Measurements from ENCODE around the gene E2F8. TPM values are rescaled to one million over a fixed set of nuclear protein-coding genes. Genes with fewer than 3 reads are reported as not detected.

E2F8 gene
- total and polyA plus RNA-seq, 2 donors (not counting 1 experiment from before 2014, with no cell fraction given), result 0.22 to 0.24 TPM

GRCh38 chr11:19229671-19230070 is 11.1 kb downstream of the E2F8 start:
- no peak for ATAC-seq (ENCODE audit: low read depth)
- no peak for DNase-seq
- Mint-ChIP-seq H3K9me3 (ENCODE audit: insufficient read depth) (no peaks in the 10 kb centered on the region), H3K4me3 (no peak overlapping the region), H3K27ac (no peak overlapping the region), H3K27me3 (no peaks in the 10 kb centered on the region), H3K4me1 (no peaks in the 10 kb centered on the region)
- Histone ChIP-seq H3K36me3 (replicated peaks in 1 of 2; ENCODE audit: control extremely low read depth in 1 of 2, control insufficient read depth in 1 of 2, extremely low read depth in 1 of 2, insufficient read depth in 2 of 2, low read length in 1 of 2) (no peaks in the 10 kb centered on the region), H3K4me2 (replicated peaks; ENCODE audit: low read depth, low read length, poor library complexity, severe bottlenecking) (no peak overlapping the region), H4K20me1 (ENCODE audit: control insufficient read depth, insufficient read depth, low read length, poor library complexity, severe bottlenecking) (no peaks in the 10 kb centered on the region), H3K9me3 (ENCODE audit: control extremely low read depth in 1 of 3, control insufficient read depth in 2 of 3, insufficient read depth in 1 of 3, low read length in 2 of 3) (no peaks in the 10 kb centered on the region), H3K9ac (ENCODE audit: low read length) (no peak overlapping the region), H2AFZ (ENCODE audit: insufficient read depth, low read depth, low read length, poor library complexity, severe bottlenecking) (no peak overlapping the region), H3K4me3 (ENCODE audit: control extremely low read depth in 1 of 5, extremely low read depth in 1 of 5, insufficient read depth in 1 of 5, low read depth in 2 of 5, low read length in 4 of 5) (no peak overlapping the region), H3K27ac (ENCODE audit: low read length in 2 of 2) (no peak overlapping the region), H3K27me3 (replicated peaks in 1 of 4; ENCODE audit: control extremely low read depth in 1 of 4, control insufficient read depth in 3 of 4, insufficient read depth in 4 of 4, low read length in 3 of 4) (no peaks in the 10 kb centered on the region), H3K4me1 (ENCODE audit: control insufficient read depth in 2 of 2, insufficient read depth in 2 of 2, low read length in 2 of 2) (no peaks in the 10 kb centered on the region), H3K79me2 (ENCODE audit: control insufficient read depth, insufficient read depth, low read length) (no peaks in the 10 kb centered on the region)
- WGBS (ENCODE audit: insufficient coverage), result 93% methylated on average over 3 of the region's 5 CpGs
- ChIA-PET CTCF (interaction anchor here (1.1 kb wide), 1 partner anchor 153 kb away, joined by 4 read pairs; no protein-coding TSS in a partner anchor), POLR2A (no interaction called here)
- intact Hi-C loops (cut with micrococcal nuclease), result no loop called here
- no peak for TF ChIP-seq CTCF (IDR thresholded peaks at IDR 0.05)

- WGBS (ENCODE audit: insufficient coverage), result no CpG with 5 or more reads among the region's 3 CpGs
- Histone ChIP-seq H3K27ac (ENCODE audit: low read length in 2 of 2) (no peak overlapping the region), H3K27me3 (replicated peaks in 1 of 4; ENCODE audit: control extremely low read depth in 1 of 4, control insufficient read depth in 3 of 4, insufficient read depth in 4 of 4, low read length in 3 of 4) (no peaks in the 10 kb centered on the region), H3K4me2 (replicated peaks; ENCODE audit: low read depth, low read length, poor library complexity, severe bottlenecking) (no peak overlapping the region), H4K20me1 (ENCODE audit: control insufficient read depth, insufficient read depth, low read length, poor library complexity, severe bottlenecking) (no peaks in the 10 kb centered on the region), H3K9ac (ENCODE audit: low read length) (no peak overlapping the region), H2AFZ (ENCODE audit: insufficient read depth, low read depth, low read length, poor library complexity, severe bottlenecking) (no peak overlapping the region), H3K36me3 (replicated peaks in 1 of 2; ENCODE audit: control extremely low read depth in 1 of 2, control insufficient read depth in 1 of 2, extremely low read depth in 1 of 2, insufficient read depth in 2 of 2, low read length in 1 of 2) (no peaks in the 10 kb centered on the region), H3K4me1 (ENCODE audit: control insufficient read depth in 2 of 2, insufficient read depth in 2 of 2, low read length in 2 of 2) (no peaks in the 10 kb centered on the region), H3K79me2 (ENCODE audit: control insufficient read depth, insufficient read depth, low read length) (no peaks in the 10 kb centered on the region), H3K4me3 (ENCODE audit: control extremely low read depth in 1 of 5, extremely low read depth in 1 of 5, insufficient read depth in 1 of 5, low read depth in 2 of 5, low read length in 4 of 5) (no peak overlapping the region), H3K9me3 (ENCODE audit: control extremely low read depth in 1 of 3, control insufficient read depth in 2 of 3, insufficient read depth in 1 of 3, low read length in 2 of 3) (no peaks in the 10 kb centered on the region)
- Mint-ChIP-seq H3K4me3 (no peak overlapping the region), H3K27me3 (no peaks in the 10 kb centered on the region), H3K4me1 (no peaks in the 10 kb centered on the region), H3K9me3 (ENCODE audit: insufficient read depth) (no peaks in the 10 kb centered on the region), H3K27ac (no peak overlapping the region)
- ChIA-PET CTCF (no interaction called here), POLR2A (no interaction called here)
- no peak for ATAC-seq (ENCODE audit: low read depth)
- no peak for DNase-seq
- no peak for TF ChIP-seq CTCF (IDR thresholded peaks at IDR 0.05)
- TF ChIP-seq EZH2 (IDR thresholded peaks at IDR 0.05; ENCODE audit: borderline replicate concordance, insufficient read depth, low read depth, low read length, poor library complexity, severe bottlenecking), result no peak
- intact Hi-C loops (cut with micrococcal nuclease), result no loop called here
Measured at GRCh38 chr11:19228968-19229367, 11.8 kb downstream of the E2F8 start.

All from B cell (primary cell).